Measurements from ENCODE around the gene KRT6A. TPM values are rescaled to one million over a fixed set of nuclear protein-coding genes. Genes with fewer than 3 reads are reported as not detected.

KRT6A gene
- total and polyA plus RNA-seq, 10 of the 15 experiments (the other 5 are each of a cell fraction or from before 2014, with no cell fraction given): 0.96 TPM; not detected in 9

- H3K9me3 ChIP-seq (replicated peaks; ENCODE audit: control insufficient read depth, insufficient read depth, low read length): no peaks in the 10 kb centered on the region
- ATAC-seq: no peak
- no peaks in the 10 kb centered on the region for H3K4me1 ChIP-seq (ENCODE audit: control insufficient read depth, insufficient read depth, low read length)
- in situ Hi-C loops (cut with MboI): no loop called here
- POLR2A ChIA-PET: interaction anchor here (0.6 kb wide), 1 partner anchor 9 kb away, joined by 3 read pairs; no protein-coding TSS in a partner anchor
- H3K9ac ChIP-seq (ENCODE audit: control insufficient read depth, insufficient read depth, low read length): no peak overlapping the region
- RAD21 ChIA-PET (ENCODE audit: unreplicated experiment): no interaction called here
- FAIRE-seq: no peak
- WGBS (ENCODE audit: insufficient coverage, insufficient replicate concordance, low lambda C conversion rate, missing lambda C conversion rate): 0% methylated on average over 1 of the region's 1 CpG
- no peaks in the 10 kb centered on the region for H3K79me2 ChIP-seq (ENCODE audit: control insufficient read depth, insufficient read depth, low read length)
- intact Hi-C loops (cut with micrococcal nuclease; ENCODE audit: unreplicated experiment): no loop called here
- H3K27ac ChIP-seq (ENCODE audit: control insufficient read depth, insufficient read depth): no peak overlapping the region
- no TSS peak for BruUV-seq (replicated peaks)
- CTCF ChIA-PET: interaction anchor here (0.6 to 1.1 kb wide), 3 partner anchors 15 to 299 kb away, joined by 3 read pairs; no protein-coding TSS in a partner anchor
- SMC1A ChIA-PET (ENCODE audit: uncharacterized antibody, unreplicated experiment): interaction anchor here (1.0 to 1.5 kb wide), 2 partner anchors 9 to 12 kb away, joined by 3 to 5 read pairs; no protein-coding TSS in a partner anchor
- no peaks in the 10 kb centered on the region for H3K36me3 ChIP-seq (ENCODE audit: control insufficient read depth in 2 of 2, insufficient read depth in 2 of 2, low read length in 1 of 2)
- no peak overlapping the region for H3K4me2 ChIP-seq (ENCODE audit: control insufficient read depth, insufficient read depth)
- H2AFZ ChIP-seq (ENCODE audit: control insufficient read depth, low read depth, low read length): no peak overlapping the region
- H4K20me1 ChIP-seq (ENCODE audit: control insufficient read depth, insufficient read depth): no peaks in the 10 kb centered on the region
- no peak overlapping the region for H3K4me3 ChIP-seq
- no peak for DNase-seq (ENCODE audit: low read depth, low spot score)
- peaks cover 0 to 6% of the 10 kb centered on the region in 2 experiments; a peak in 2 of 4 replicates for H3K27me3 ChIP-seq (replicated peaks in 1 of 2; ENCODE audit: control insufficient read depth in 2 of 2, insufficient read depth in 2 of 2, low read length in 1 of 2)
- TF ChIP-seq NR2C1 (IDR thresholded peaks at IDR 0.05): no peak
- no peak for TF ChIP-seq ETV6 (conservative IDR thresholded peaks at IDR 0.05 in 1 of 2, IDR thresholded peaks at IDR 0.05 in 1 of 2; ENCODE audit: borderline replicate concordance in 1 of 2, low read depth in 1 of 2)
- TF ChIP-seq ATF7 (IDR thresholded peaks at IDR 0.05; ENCODE audit: low read depth): no peak
- TF ChIP-seq STAT3 (IDR thresholded peaks at IDR 0.05; ENCODE audit: low read depth, low read length): no peak
- no peak for TF ChIP-seq CBX5 (IDR thresholded peaks at IDR 0.05; ENCODE audit: low read depth)
- TF ChIP-seq GATAD2B (conservative IDR thresholded peaks at IDR 0.05; ENCODE audit: low read depth): no peak
- no peak for TF ChIP-seq LARP7 (IDR thresholded peaks at IDR 0.05)
- TF ChIP-seq TCF12 (IDR thresholded peaks at IDR 0.05; ENCODE audit: low read depth, low read length): no peak
- no peak for TF ChIP-seq E4F1 (IDR thresholded peaks at IDR 0.05; ENCODE audit: borderline replicate concordance, partially characterized antibody)
- TF ChIP-seq, protein P1, sequence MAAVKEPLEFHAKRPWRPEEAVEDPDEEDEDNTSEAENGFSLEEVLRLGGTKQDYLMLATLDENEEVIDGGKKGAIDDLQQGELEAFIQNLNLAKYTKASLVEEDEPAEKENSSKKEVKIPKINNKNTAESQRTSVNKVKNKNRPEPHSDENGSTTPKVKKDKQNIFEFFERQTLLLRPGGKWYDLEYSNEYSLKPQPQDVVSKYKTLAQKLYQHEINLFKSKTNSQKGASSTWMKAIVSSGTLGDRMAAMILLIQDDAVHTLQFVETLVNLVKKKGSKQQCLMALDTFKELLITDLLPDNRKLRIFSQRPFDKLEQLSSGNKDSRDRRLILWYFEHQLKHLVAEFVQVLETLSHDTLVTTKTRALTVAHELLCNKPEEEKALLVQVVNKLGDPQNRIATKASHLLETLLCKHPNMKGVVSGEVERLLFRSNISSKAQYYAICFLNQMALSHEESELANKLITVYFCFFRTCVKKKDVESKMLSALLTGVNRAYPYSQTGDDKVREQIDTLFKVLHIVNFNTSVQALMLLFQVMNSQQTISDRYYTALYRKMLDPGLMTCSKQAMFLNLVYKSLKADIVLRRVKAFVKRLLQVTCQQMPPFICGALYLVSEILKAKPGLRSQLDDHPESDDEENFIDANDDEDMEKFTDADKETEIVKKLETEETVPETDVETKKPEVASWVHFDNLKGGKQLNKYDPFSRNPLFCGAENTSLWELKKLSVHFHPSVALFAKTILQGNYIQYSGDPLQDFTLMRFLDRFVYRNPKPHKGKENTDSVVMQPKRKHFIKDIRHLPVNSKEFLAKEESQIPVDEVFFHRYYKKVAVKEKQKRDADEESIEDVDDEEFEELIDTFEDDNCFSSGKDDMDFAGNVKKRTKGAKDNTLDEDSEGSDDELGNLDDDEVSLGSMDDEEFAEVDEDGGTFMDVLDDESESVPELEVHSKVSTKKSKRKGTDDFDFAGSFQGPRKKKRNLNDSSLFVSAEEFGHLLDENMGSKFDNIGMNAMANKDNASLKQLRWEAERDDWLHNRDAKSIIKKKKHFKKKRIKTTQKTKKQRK (IDR thresholded peaks at IDR 0.05; ENCODE audit: low read depth, low read length): no peak
- TF ChIP-seq, protein P2, sequence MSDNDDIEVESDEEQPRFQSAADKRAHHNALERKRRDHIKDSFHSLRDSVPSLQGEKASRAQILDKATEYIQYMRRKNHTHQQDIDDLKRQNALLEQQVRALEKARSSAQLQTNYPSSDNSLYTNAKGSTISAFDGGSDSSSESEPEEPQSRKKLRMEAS (IDR thresholded peaks at IDR 0.05; ENCODE audit: low read depth, low read length): no peak
- TF ChIP-seq SUPT20H (IDR thresholded peaks at IDR 0.05; ENCODE audit: borderline replicate concordance, control insufficient read depth, low read depth, low read length): no peak
- TF ChIP-seq PML (IDR thresholded peaks at IDR 0.05; ENCODE audit: low read length): no peak
- TF ChIP-seq PAX8 (IDR thresholded peaks at IDR 0.05): no peak
- TF ChIP-seq ZNF274 (IDR thresholded peaks at IDR 0.05; ENCODE audit: insufficient read depth, insufficient read length): no peak
Measured at GRCh38 chr12:52494100-52494499, 1.0 kb upstream of the KRT6A start.

Data from GM12878 (cell line).